GM12874 (cell line): Measurements from ENCODE around the gene ARHGAP1.

Experiments used
- CTCF ChIP-seq: IDR thresholded peaks from 2 replicates; pipeline ENCODE4 v1.5.1; 2011; ENCODE audit warnings: low read depth, mild to moderate bottlenecking, control low read depth, low read length, moderate library complexity; ENCODE audit not compliant: insufficient read depth

Gene ARHGAP1

GRCh38 chr11:46640036-46640788 is 60.2 kb downstream of the ARHGAP1 start:
- TF ChIP-seq CTCF: no peak

- TF ChIP-seq CTCF: no peak
These were observed 61.1 kb downstream of the ARHGAP1 start for GRCh38 chr11:46639197-46639839.

- no peak for TF ChIP-seq CTCF
These were observed 62.9 kb downstream of the ARHGAP1 start for GRCh38 chr11:46637546-46637945.

DNA sequence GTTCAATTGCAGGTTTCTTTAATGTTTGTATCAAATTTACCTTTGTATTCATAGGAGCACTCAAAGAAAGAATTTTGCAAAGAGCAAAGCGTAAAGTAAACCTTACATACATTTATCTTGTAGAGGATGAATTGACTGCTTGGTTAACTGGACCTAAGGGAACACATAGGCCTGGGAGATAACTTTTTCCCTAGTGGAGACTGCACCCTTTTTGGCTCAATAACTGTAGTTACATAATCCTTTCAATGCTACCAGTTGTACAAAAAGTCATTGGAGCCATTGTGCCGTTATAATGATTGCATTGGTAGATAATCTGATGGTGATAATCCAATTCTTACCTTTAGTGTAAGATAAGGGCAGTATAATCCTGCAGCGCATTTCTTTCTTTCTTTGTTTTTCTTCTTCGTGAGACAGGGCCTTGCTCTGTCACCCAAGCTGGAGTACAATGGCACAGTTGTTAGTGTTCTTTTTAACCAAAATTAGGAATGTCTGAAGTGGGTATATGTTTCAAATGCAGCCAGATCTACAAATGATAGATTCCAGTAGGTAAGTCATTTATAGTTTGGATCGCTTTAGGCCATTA is 64.8 kb downstream of the ARHGAP1 start:
- no peak for TF ChIP-seq CTCF

GRCh38 chr11:46633291-46634217 is 66.9 kb downstream of the ARHGAP1 start:
- no peak for TF ChIP-seq CTCF

DNA sequence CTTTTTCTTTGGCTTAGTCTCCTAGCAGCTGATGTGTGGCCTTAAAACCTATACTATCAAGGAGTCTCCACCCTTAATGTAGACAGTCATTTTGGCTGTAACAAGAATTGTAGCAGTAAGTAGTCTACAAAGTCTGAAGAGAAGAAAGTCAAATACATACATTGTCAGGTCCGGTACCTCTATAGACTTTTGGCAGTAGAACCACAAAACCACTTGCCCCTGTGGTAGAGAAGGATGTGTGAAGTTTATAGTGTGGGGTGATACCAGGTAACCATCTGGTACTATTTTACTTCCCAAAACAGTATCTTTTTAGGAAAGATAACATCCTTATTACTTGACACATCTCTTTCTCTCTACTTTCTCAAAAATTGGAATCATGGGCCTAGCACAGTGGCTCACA is 67.9 kb downstream of the ARHGAP1 start:
- no peak for TF ChIP-seq CTCF

DNA sequence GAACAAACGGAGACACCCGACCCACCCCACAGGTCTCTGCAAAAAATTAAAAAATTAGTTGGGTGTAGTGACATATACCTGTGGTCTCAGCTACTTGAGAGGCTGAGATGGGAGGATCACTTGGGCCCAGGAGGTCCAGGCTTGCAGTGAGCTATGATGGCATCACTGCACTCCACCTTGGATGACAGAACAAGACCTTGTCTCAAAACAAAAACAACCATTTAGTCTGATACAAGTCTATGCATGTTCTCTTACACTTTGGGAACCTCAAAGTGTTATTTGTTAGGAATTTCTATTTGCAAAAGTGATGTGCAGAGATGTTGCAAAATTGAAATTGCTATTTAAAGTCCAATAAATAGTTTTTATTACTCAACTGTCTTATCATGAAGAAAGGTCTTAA is 68.7 kb downstream of the ARHGAP1 start:
- TF ChIP-seq CTCF: no peak
